ENCODE measurements around the gene PER1.

GRCh38 chr17:8120520-8121406 is 31.4 kb downstream of the PER1 start:
- TF ChIP-seq, protein P1, sequence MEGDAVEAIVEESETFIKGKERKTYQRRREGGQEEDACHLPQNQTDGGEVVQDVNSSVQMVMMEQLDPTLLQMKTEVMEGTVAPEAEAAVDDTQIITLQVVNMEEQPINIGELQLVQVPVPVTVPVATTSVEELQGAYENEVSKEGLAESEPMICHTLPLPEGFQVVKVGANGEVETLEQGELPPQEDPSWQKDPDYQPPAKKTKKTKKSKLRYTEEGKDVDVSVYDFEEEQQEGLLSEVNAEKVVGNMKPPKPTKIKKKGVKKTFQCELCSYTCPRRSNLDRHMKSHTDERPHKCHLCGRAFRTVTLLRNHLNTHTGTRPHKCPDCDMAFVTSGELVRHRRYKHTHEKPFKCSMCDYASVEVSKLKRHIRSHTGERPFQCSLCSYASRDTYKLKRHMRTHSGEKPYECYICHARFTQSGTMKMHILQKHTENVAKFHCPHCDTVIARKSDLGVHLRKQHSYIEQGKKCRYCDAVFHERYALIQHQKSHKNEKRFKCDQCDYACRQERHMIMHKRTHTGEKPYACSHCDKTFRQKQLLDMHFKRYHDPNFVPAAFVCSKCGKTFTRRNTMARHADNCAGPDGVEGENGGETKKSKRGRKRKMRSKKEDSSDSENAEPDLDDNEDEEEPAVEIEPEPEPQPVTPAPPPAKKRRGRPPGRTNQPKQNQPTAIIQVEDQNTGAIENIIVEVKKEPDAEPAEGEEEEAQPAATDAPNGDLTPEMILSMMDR (IDR thresholded peaks at IDR 0.05): peak in 1 of 3 experiments; percentile 17
- TF ChIP-seq POLR2A (IDR thresholded peaks at IDR 0.05; ENCODE audit: low read depth) (no peak), POLR2AphosphoS5 (IDR thresholded peaks at IDR 0.05) (no peak)

Measured in esophagus muscularis mucosa (tissue), 3 donors.